Ovary (tissue), 10 donors: ENCODE data around the gene TEX47. TPM values are rescaled to one million over a fixed set of nuclear protein-coding genes. Genes with fewer than 3 reads are reported as not detected.

ENCODE experiments used
- DNase-seq, 5 donors: peaks; one replicate each; pipeline ENCODE4 v3.0.0-alpha.2; 2019 to 2020
- H3K27ac ChIP-seq, 2 donors: fragments of 200-600 bp; one replicate each; pipeline versions ENCODE4 v1.5.1 to v1.8.0; 2019 to 2022
- H3K27me3 ChIP-seq: fragments of 200-600 bp; one replicate; pipeline ENCODE4 v1.8.0; 2022
- H3K36me3 ChIP-seq: fragments of 200-600 bp; sonication (generic); one replicate; pipeline ENCODE4 v1.5.1; 2019
- H3K4me1 ChIP-seq: one replicate; pipeline ENCODE4 v1.8.1; 2013; ENCODE audit warnings: mild to moderate bottlenecking, moderate library complexity; ENCODE audit not compliant: insufficient read depth
- H3K4me3 ChIP-seq: fragments of 200-600 bp; sonication (generic); one replicate; pipeline ENCODE4 v1.5.1; 2017
- H3K9me3 ChIP-seq, 2 donors: fragments of 200-600 bp in 1 of 2; sonication (generic) in 1 of 2; one replicate each; pipeline versions ENCODE4 v1.5.1 to v1.8.1; 2013 to 2019; ENCODE audit warnings: mild to moderate bottlenecking in 1 of 2, moderate library complexity in 1 of 2
- EP300 ChIP-seq: sonication (generic); formaldehyde crosslinking; IDR thresholded peaks from one replicate; pipeline ENCODE4 v1.6.1; 2017; ENCODE audit warnings: antibody characterized with exemption
- POLR2A ChIP-seq: fragments of 450-650 bp; IDR thresholded peaks from one replicate; pipeline ENCODE4 v1.6.1; 2017; ENCODE audit warnings: antibody characterized with exemption, mild to moderate bottlenecking, moderate library complexity
- WGBS, 3 donors: extraction: QIAGEN DNeasy Blood & Tissue Kit in 1 of 3; methylation state at CpG; one replicate each; pipeline versions ENCODE4 v1.1.5 to v1.1.7; 2013 to 2017; 5-methylcytosine and 5-hydroxymethylcytosine counted together
- intact Hi-C, 4 donors: fragments of 100-400 bp; cut with DNase I; formaldehyde crosslinking; loops; one replicate each; pipeline versions ENCODE4 v1.11.0 to v1.15.1; 2022 to 2023
- long read RNA-seq, 3 donors: library from polyadenylated mRNA in 2 of 3; unstranded in 2 of 3; transcript quantifications; one replicate each; pipeline ENCODE4 v2.0.0 and lab custom pipeline, GENCODE V29; 2021 to 2026
- polyA plus RNA-seq, 2 donors: library from polyadenylated mRNA; stranded (reverse); fragments of 200-250 nt in 1 of 2; fragments of 350-450 nt in 1 of 2; fragmentation: Illumina TruSeq in 1 of 2; extraction: RNeasy Lipid Tissue Mini Kit (QIAGEN cat#74804) in 1 of 2; gene quantifications; one replicate each; pipeline ENCODE4 v1.2.3, GENCODE V29; 2013 to 2014
- total RNA-seq, 7 donors: library from RNA; depleted of rRNA in 2 of 7; stranded (reverse); fragments of >200 nt in 2 of 7; fragmentation: NEBNext Ultra II Directional in 3 of 7; extraction: Animal tissue kit (Norgen Biotek cat#: 25700) in 3 of 7; gene quantifications; one replicate each; pipeline versions ENCODE4 v1.1.0 to v1.2.4, GENCODE V29; 2016 to 2023
- TF ChIP-seq, protein P1 (sequence below), 3 donors: fragments of 450-650 bp in 2 of 3; fragments of 200-600 bp in 1 of 3; IDR thresholded peaks; one replicate each; pipeline versions ENCODE4 v1.5.1 to v1.8.0; 2016 to 2022; ENCODE audit warnings: antibody characterized with exemption in 3 of 3, mild to moderate bottlenecking in 1 of 3
- donor health status: DM: no; HTN: no; CAD: no; lungs with moderate emphysema.
- donor health status: DM: no; HTN: no; CAD: no.
- donor health status: Bipolar disorder and iron deficiency.
- donor health status: DM: yes; HTN: yes; CAD: no.
- donor health status: DM: no; HTN: no; CAD: no.
- donor health status: DM: yes; HTN: yes; CAD: no.

The TEX47 gene
- total RNA-seq (not detected), polyA plus RNA-seq (not detected)
- long read RNA-seq, donor 1, result 0 reads
- long read RNA-seq, donor 2, result 0 reads
- long read RNA-seq, donor 3, result 0 reads

DNA sequence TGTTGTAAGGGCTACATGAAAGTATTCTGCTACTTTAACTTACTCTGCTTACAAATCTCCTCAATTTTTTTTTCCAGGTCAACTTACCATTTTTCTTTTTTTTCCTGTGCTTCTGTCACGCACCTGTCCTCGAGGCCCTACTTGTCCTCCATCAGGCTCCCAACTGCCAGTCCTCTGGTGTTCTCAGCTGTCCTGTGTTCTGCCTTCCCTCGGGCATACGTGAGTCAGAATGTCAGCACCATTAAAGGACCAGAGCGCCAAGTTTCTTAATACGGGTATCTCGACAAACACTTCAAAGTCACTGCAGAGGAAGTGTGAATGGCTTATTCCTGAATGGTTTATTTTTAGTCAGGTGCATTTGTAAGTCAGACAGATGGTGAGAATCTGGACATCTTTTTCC lies at the start of gene TEX47:
TEX47 (minus strand) TSS at position 185 of the 400 bp plus-strand sequence. CDS start 795 bp downstream, outside the sequence.
- Histone ChIP-seq H3K27ac (no peak within 1 kb of the TSS), H3K27me3 (no peaks in the 10 kb centered on the region), H3K9me3 (no peaks in the 10 kb centered on the region), H3K4me3 (no peak within 1 kb of the TSS), H3K4me1 (no peaks in the 10 kb centered on the region), H3K36me3 (no peaks in the 10 kb centered on the region)
- DNase-seq, result no peak
- intact Hi-C loops, result loop anchor here in 1 of 4 donors (10.0 kb wide), 1 partner anchor 829 kb away; no protein-coding TSS in a partner anchor
- 86 to 90% (median 89%) methylated on average over 7 of the region's 7 CpGs for WGBS, 3 donors
- no peak for TF ChIP-seq EP300
- TF ChIP-seq POLR2A, result no peak
- TF ChIP-seq, protein P1, sequence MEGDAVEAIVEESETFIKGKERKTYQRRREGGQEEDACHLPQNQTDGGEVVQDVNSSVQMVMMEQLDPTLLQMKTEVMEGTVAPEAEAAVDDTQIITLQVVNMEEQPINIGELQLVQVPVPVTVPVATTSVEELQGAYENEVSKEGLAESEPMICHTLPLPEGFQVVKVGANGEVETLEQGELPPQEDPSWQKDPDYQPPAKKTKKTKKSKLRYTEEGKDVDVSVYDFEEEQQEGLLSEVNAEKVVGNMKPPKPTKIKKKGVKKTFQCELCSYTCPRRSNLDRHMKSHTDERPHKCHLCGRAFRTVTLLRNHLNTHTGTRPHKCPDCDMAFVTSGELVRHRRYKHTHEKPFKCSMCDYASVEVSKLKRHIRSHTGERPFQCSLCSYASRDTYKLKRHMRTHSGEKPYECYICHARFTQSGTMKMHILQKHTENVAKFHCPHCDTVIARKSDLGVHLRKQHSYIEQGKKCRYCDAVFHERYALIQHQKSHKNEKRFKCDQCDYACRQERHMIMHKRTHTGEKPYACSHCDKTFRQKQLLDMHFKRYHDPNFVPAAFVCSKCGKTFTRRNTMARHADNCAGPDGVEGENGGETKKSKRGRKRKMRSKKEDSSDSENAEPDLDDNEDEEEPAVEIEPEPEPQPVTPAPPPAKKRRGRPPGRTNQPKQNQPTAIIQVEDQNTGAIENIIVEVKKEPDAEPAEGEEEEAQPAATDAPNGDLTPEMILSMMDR (IDR thresholded peaks at IDR 0.05), result no peak

- 84 to 94% (median 89%) methylated on average over 12 of the region's 12 CpGs for WGBS, 3 donors
- TF ChIP-seq POLR2A (no peak), EP300 (no peak)
- TF ChIP-seq, protein P1 (IDR thresholded peaks at IDR 0.05), result no peak
- H3K27ac ChIP-seq, result no peak overlapping the region
- H3K4me1 ChIP-seq, result no peaks in the 10 kb centered on the region
- intact Hi-C loops, result no loop called here
- no peak for DNase-seq
- no peak overlapping the region for H3K4me3 ChIP-seq
- H3K36me3 ChIP-seq, result no peaks in the 10 kb centered on the region
- H3K9me3 ChIP-seq, result no peaks in the 10 kb centered on the region
- no peaks in the 10 kb centered on the region for H3K27me3 ChIP-seq
Measured at GRCh38 chr7:88845091-88845490, 49.6 kb upstream of the TEX47 start.

DNA sequence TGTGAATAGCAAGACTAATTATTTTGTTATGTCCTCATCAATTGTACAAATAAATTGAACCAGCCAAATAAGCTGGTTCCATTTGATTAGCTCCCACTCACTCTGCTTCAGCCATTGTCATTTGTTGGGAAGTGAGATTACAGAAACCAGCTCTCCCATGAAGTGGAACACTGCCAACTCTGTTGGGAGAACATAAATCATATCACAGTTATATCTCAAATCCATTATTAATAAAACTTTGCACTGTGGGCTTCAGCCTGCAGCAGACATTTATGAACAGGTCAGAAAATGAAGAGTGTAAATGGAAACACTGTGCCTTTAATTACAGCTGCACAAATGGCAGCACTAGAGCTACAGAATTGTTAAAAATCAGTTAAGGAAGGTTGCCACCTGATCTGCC lies 46.7 kb upstream of the TEX47 start:
- intact Hi-C loops, result no loop called here
- Histone ChIP-seq H3K27ac (no peak overlapping the region), H3K4me1 (no peaks in the 10 kb centered on the region), H3K36me3 (no peaks in the 10 kb centered on the region), H3K4me3 (no peak overlapping the region), H3K27me3 (no peaks in the 10 kb centered on the region), H3K9me3 (no peaks in the 10 kb centered on the region)
- TF ChIP-seq EP300, result no peak
- no peak for TF ChIP-seq POLR2A
- TF ChIP-seq, protein P1 (IDR thresholded peaks at IDR 0.05), result no peak
- DNase-seq, result no peak

DNA sequence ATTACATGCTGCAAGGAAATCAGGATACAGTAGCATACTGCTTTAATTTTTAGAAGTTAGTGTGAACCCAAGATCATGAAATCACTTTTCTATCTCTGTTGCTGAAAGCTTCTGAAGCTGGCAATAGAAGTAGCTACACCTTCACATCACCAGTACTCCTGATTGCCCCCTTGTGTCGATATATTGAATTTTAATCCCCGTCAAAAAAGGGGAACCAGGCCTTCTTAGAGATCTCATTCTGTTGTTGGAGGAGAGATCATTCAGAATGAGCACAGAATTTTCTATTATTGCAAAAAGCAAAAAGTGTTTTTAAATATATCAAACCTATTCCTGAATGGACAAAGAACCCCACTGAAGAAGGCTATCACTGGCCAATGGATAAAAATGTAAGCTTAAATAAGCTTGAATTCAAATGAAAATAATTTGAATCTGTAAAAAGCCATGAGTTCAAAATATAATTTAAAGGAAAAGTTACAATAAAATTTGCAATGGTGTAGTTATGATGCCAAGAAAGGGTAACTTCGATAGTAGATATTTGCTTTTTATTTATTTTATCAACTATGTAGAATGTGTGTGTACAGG lies 39.7 kb upstream of the TEX47 start:
- intact Hi-C loops, result no loop called here
- Histone ChIP-seq H3K4me1 (no peaks in the 10 kb centered on the region), H3K36me3 (no peaks in the 10 kb centered on the region), H3K27me3 (no peaks in the 10 kb centered on the region), H3K9me3 (no peaks in the 10 kb centered on the region), H3K4me3 (no peak overlapping the region), H3K27ac (no peak overlapping the region)
- TF ChIP-seq POLR2A (no peak), EP300 (no peak)
- TF ChIP-seq, protein P1 (IDR thresholded peaks at IDR 0.05), result no peak
- no peak for DNase-seq
- 49 to 56% (median 52%) methylated on average over 3 of the region's 3 CpGs for WGBS, 3 donors
